Activated CD8-positive, alpha-beta T cell treated with anti-CD3 and anti-CD28 coated beads for 36 hours (primary cell): ENCODE measurements around the gene SYT9. TPM values are rescaled to one million over a fixed set of nuclear protein-coding genes. Genes with fewer than 3 reads are reported as not detected.

Source experiments
- ATAC-seq: fragments of 200-7000 bp; cut with Tn5 transposase; one replicate; pipeline ENCODE4 v1.10.0; 2021; ENCODE audit warnings: mild to moderate bottlenecking, moderate library complexity
- CTCF ChIA-PET: fragments of 350-600 bp; sonication (Branson Sonifier 250); formaldehyde crosslinking; loops from one replicate; lab custom pipeline; 2021; ENCODE audit warnings: antibody characterized with exemption; lab: Charles Lee
- POLR2A ChIA-PET: fragments of 350-600 bp; sonication (Branson Sonifier 250); formaldehyde crosslinking; loops from one replicate; lab custom pipeline; 2021; ENCODE audit warnings: antibody characterized with exemption; lab: Charles Lee
- DNase-seq: peaks from one replicate; pipeline ENCODE4 v3.0.0-alpha.2; 2020
- H3K27ac Mint-ChIP-seq: one replicate; pipeline ENCODE4 v1.8.0; 2021; ENCODE audit warnings: mild to moderate bottlenecking, mixed read lengths
- H3K27me3 Mint-ChIP-seq: one replicate; pipeline ENCODE4 v1.8.0; 2021; ENCODE audit warnings: mixed read lengths
- H3K36me3 Mint-ChIP-seq: one replicate; pipeline ENCODE4 v1.8.0; 2021; ENCODE audit warnings: low read depth, mixed read lengths
- H3K4me1 Mint-ChIP-seq: one replicate; pipeline ENCODE4 v1.8.0; 2021; ENCODE audit warnings: low read depth, mixed read lengths
- H3K4me3 Mint-ChIP-seq: one replicate; pipeline ENCODE4 v1.8.0; 2021; ENCODE audit warnings: mild to moderate bottlenecking, moderate library complexity, mixed read lengths
- H3K9me3 Mint-ChIP-seq: one replicate; pipeline ENCODE4 v1.8.0; 2021; ENCODE audit warnings: mixed read lengths
- intact Hi-C: fragments of 100-400 bp; cut with micrococcal nuclease; formaldehyde crosslinking; loops from one replicate; pipeline ENCODE4 v1.10.0; 2022
- total RNA-seq, 2 experiments: library from RNA; stranded (reverse); gene quantifications; one replicate each; pipeline ENCODE4 v1.2.3, GENCODE V29; 2021
- TF ChIP-seq, protein P1 (sequence below): fragments of 200-600 bp; IDR thresholded peaks from one replicate; pipeline ENCODE4 v1.8.0; 2022; ENCODE audit warnings: antibody characterized with exemption, mild to moderate bottlenecking

Gene SYT9
- total RNA-seq, 2 experiments from 2014 or later: not detected

GRCh38 chr11:7435176-7435575 lies 183.5 kb downstream of the SYT9 start:
- TF ChIP-seq, protein P1, sequence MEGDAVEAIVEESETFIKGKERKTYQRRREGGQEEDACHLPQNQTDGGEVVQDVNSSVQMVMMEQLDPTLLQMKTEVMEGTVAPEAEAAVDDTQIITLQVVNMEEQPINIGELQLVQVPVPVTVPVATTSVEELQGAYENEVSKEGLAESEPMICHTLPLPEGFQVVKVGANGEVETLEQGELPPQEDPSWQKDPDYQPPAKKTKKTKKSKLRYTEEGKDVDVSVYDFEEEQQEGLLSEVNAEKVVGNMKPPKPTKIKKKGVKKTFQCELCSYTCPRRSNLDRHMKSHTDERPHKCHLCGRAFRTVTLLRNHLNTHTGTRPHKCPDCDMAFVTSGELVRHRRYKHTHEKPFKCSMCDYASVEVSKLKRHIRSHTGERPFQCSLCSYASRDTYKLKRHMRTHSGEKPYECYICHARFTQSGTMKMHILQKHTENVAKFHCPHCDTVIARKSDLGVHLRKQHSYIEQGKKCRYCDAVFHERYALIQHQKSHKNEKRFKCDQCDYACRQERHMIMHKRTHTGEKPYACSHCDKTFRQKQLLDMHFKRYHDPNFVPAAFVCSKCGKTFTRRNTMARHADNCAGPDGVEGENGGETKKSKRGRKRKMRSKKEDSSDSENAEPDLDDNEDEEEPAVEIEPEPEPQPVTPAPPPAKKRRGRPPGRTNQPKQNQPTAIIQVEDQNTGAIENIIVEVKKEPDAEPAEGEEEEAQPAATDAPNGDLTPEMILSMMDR: no peak
- no peaks in the 10 kb centered on the region for H3K9me3 Mint-ChIP-seq
- no peaks in the 10 kb centered on the region for H3K36me3 Mint-ChIP-seq
- H3K4me1 Mint-ChIP-seq: peaks cover 13% of the 10 kb centered on the region
- no peak for DNase-seq
- no peak for ATAC-seq
- intact Hi-C loops: no loop called here
- H3K4me3 Mint-ChIP-seq: no peak overlapping the region
- POLR2A ChIA-PET: no interaction called here
- no peak overlapping the region for H3K27ac Mint-ChIP-seq
- no peaks in the 10 kb centered on the region for H3K27me3 Mint-ChIP-seq
- CTCF ChIA-PET: no interaction called here

DNA sequence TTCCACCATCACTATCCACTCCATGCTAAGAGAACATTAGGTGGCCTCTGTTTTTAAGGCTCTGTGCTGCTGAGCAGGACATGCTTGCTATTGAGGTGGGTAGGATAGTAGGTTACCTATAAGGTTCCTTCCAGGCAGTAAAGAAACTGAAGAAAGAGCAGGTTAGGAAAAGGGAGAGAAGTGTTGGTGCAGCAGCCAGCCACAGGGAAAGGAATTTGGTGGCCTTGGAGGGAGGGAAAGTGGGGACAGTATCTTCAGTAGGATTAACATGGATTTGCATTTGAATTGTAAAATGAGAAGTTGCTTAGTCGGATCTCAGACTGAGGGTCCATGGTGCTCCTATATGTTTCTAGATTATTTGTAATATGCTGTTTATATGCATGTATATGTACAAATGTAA lies 184.4 kb downstream of the SYT9 start:
- H3K4me3 Mint-ChIP-seq: no peak overlapping the region
- no peak for DNase-seq
- no peaks in the 10 kb centered on the region for H3K27me3 Mint-ChIP-seq
- peaks cover 13% of the 10 kb centered on the region for H3K4me1 Mint-ChIP-seq
- intact Hi-C loops: no loop called here
- ChIA-PET CTCF (no interaction called here), POLR2A (no interaction called here)
- peak overlapping the region; percentile 92 for H3K27ac Mint-ChIP-seq
- no peak for ATAC-seq
- H3K9me3 Mint-ChIP-seq: no peaks in the 10 kb centered on the region
- no peaks in the 10 kb centered on the region for H3K36me3 Mint-ChIP-seq
- TF ChIP-seq, protein P1: no peak

DNA sequence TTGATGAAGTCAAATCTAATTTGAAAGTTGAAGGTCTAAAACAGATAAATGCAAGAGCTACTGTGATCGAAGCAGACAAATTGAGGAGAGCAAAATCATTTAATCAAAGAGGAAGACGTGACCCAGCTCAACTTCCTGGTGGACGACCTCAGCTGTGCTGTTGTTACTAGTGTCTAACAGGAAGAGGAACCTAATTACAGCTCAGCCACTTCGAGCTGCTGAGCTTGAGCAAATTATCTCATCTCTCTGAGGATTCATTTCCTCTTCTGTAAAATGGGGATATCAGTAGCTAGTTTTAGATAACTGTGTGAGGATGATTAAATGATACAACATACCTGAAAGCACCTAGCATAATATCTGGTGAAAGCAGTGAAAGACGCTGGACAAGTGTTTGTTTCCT lies 185.0 kb downstream of the SYT9 start:
- no peaks in the 10 kb centered on the region for H3K9me3 Mint-ChIP-seq
- H3K27me3 Mint-ChIP-seq: no peaks in the 10 kb centered on the region
- H3K36me3 Mint-ChIP-seq: no peaks in the 10 kb centered on the region
- peak; percentile 62 for ATAC-seq
- DNase-seq: peak; percentile 30
- H3K4me3 Mint-ChIP-seq: peak overlapping the region; percentile 26
- POLR2A ChIA-PET: no interaction called here
- CTCF ChIA-PET: interaction anchor here (0.8 kb wide), 1 partner anchor 624 kb away, joined by 3 read pairs; no protein-coding TSS in a partner anchor
- peak overlapping the region; percentile 92 for H3K27ac Mint-ChIP-seq
- intact Hi-C loops: no loop called here
- TF ChIP-seq, protein P1: no peak
- H3K4me1 Mint-ChIP-seq: peaks cover 13% of the 10 kb centered on the region

GRCh38 chr11:7437696-7438095 lies 186.0 kb downstream of the SYT9 start:
- ChIA-PET POLR2A (no interaction called here), CTCF (no interaction called here)
- ATAC-seq: no peak
- no peaks in the 10 kb centered on the region for H3K36me3 Mint-ChIP-seq
- H3K27me3 Mint-ChIP-seq: no peaks in the 10 kb centered on the region
- DNase-seq: no peak
- no peaks in the 10 kb centered on the region for H3K9me3 Mint-ChIP-seq
- H3K4me1 Mint-ChIP-seq: peaks cover 13% of the 10 kb centered on the region
- intact Hi-C loops: no loop called here
- TF ChIP-seq, protein P1: no peak
- H3K27ac Mint-ChIP-seq: no peak overlapping the region
- H3K4me3 Mint-ChIP-seq: no peak overlapping the region

DNA sequence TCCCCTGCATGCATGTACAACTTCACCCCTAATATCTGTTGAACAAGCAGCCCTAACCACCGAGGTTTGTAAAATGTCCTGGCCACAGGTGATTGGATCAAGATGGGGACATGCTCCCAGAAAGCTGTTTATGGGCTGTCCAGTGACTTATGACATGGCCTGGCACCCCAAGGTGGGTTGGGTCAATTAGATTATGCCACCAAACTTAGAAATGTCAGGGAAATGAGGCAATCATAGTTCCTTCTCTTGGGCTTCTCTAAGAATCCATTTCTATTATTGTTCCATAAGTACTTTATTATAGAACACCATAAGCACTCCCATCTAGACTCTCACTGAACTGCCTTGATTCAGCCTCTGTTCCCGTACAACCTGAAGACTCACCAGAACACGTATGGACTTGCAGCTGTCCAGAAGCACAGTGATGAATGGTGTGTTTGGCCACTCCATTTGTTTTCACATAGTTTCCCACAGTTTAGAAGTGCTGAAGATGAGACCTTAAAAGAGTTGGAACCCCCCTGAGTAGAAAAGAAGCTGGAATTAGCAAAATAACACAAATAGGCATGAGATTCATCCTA lies 188.1 kb downstream of the SYT9 start:
- ATAC-seq (no peak), DNase-seq (no peak)
- CTCF ChIA-PET: interaction anchor here (1.0 to 1.2 kb wide), 2 partner anchors 248 to 295 kb away, joined by 3 to 4 read pairs; no protein-coding TSS in a partner anchor
- Mint-ChIP-seq H3K36me3 (no peaks in the 10 kb centered on the region), H3K27ac (no peak overlapping the region), H3K9me3 (no peaks in the 10 kb centered on the region), H3K4me3 (no peak overlapping the region), H3K27me3 (no peaks in the 10 kb centered on the region), H3K4me1 (peaks cover 13% of the 10 kb centered on the region)
- TF ChIP-seq, protein P1: no peak
- POLR2A ChIA-PET: no interaction called here
- intact Hi-C loops: loop anchor here (5.0 to 10.0 kb wide), 2 partner anchors 85 to 343 kb away; no protein-coding TSS in a partner anchor
